Glomerular endothelial cell (primary cell): ENCODE results near the gene DNAJB6. TPM values are rescaled to one million over a fixed set of nuclear protein-coding genes. Genes with fewer than 3 reads are reported as not detected.
A peak's percentile ranks its signal among the peaks of the same experiment; 100 is the strongest.

Source experiments
- DNase-seq: peaks from one replicate; pipeline ENCODE4 v3.0.0-alpha.2; 2011; ENCODE audit warnings: low read depth, low spot score; ENCODE audit errors: extremely low read depth
- total RNA-seq: library from RNA; depleted of rRNA; stranded (reverse); fragments of >200 nt; gene quantifications from 2 replicates; pipeline ENCODE4 v1.2.3, GENCODE V29; 2015

The DNAJB6 gene
- total RNA-seq, 1 donor from 2014 or later: 125 TPM

GRCh38 chr7:157425137-157425731 lies 88.4 kb downstream of the DNAJB6 start:
- DNase-seq: no peak

- no peak for DNase-seq
Measured at GRCh38 chr7:157425761-157426160, 89.0 kb downstream of the DNAJB6 start.

- DNase-seq: no peak
Measured at GRCh38 chr7:157426463-157427301, 89.9 kb downstream of the DNAJB6 start.

- DNase-seq: no peak
Measured at GRCh38 chr7:157427811-157428553, 91.2 kb downstream of the DNAJB6 start.

- no peak for DNase-seq
Measured at GRCh38 chr7:157428554-157428945, 91.7 kb downstream of the DNAJB6 start.

- DNase-seq: no peak
Measured at GRCh38 chr7:157429001-157429679, 92.3 kb downstream of the DNAJB6 start.

- DNase-seq: no peak
Measured at GRCh38 chr7:157429680-157430224, 92.9 kb downstream of the DNAJB6 start.

- DNase-seq: no peak
Measured at GRCh38 chr7:157430721-157431120, 93.9 kb downstream of the DNAJB6 start.

- no peak for DNase-seq
Measured at GRCh38 chr7:157431173-157431950, 94.6 kb downstream of the DNAJB6 start.

GRCh38 chr7:157431951-157432540 lies 95.2 kb downstream of the DNAJB6 start:
- no peak for DNase-seq

- DNase-seq: no peak
Measured at GRCh38 chr7:157432541-157432956, 95.7 kb downstream of the DNAJB6 start.

- peak; percentile 12 for DNase-seq
Measured at GRCh38 chr7:157432957-157433576, 96.3 kb downstream of the DNAJB6 start.

- DNase-seq: no peak
Measured at GRCh38 chr7:157433628-157434027, 96.8 kb downstream of the DNAJB6 start.

GRCh38 chr7:157434231-157434630 lies 97.4 kb downstream of the DNAJB6 start:
- DNase-seq: no peak

- no peak for DNase-seq
Measured at GRCh38 chr7:157434701-157435100, 97.9 kb downstream of the DNAJB6 start.

- no peak for DNase-seq
Measured at GRCh38 chr7:157436076-157436475, 99.3 kb downstream of the DNAJB6 start.

GRCh38 chr7:157436763-157437480 lies 100.1 kb downstream of the DNAJB6 start:
- DNase-seq: no peak

- DNase-seq: no peak
Measured at GRCh38 chr7:157437519-157438061, 100.8 kb downstream of the DNAJB6 start.
